B cell (primary cell): ENCODE results near the gene RIPOR2.

Source experiments
- CTCF ChIP-seq: fragments of 200-600 bp; IDR thresholded peaks from one replicate; pipeline ENCODE4 v1.8.0; 2022; ENCODE audit warnings: antibody characterized with exemption, mild to moderate bottlenecking
- EZH2 ChIP-seq: IDR thresholded peaks from 2 replicates; pipeline ENCODE4 v1.6.1; 2012; ENCODE audit warnings: borderline replicate concordance, low read depth, mild to moderate bottlenecking, moderate library complexity, low read length; ENCODE audit not compliant: insufficient read depth, poor library complexity, severe bottlenecking

- TF ChIP-seq EZH2 = no peak
- TF ChIP-seq CTCF = no peak
Observed at GRCh38 chr6:24960991-24961475, 25.3 kb upstream of the RIPOR2 start.
